SK-N-SH (cell line): ENCODE data around the gene MIPEP.

Source experiments
- CTCF ChIP-seq: fragments of 200-600 bp; sonication (generic); IDR thresholded peaks from 2 replicates; pipeline ENCODE4 v1.6.1; 2017; ENCODE audit warnings: antibody characterized with exemption, mild to moderate bottlenecking, moderate library complexity
- EP300 ChIP-seq, 2 experiments: IDR thresholded peaks; 2 replicates each; pipeline versions ENCODE4 v1.4.0 to v1.6.1; 2012; ENCODE audit warnings: borderline replicate concordance in 1 of 2, low read depth in 1 of 2, low read length in 1 of 2
- EZH2phosphoT487 ChIP-seq: fragments of 200-600 bp; sonication (generic); IDR thresholded peaks from 2 replicates; pipeline ENCODE4 v1.6.1; 2017; ENCODE audit warnings: low read depth, mixed run types, mild to moderate bottlenecking, antibody characterized with exemption, moderate library complexity, borderline replicate concordance
- MAX ChIP-seq: IDR thresholded peaks from 2 replicates; pipeline ENCODE4 v1.4.0; 2012; ENCODE audit warnings: low read depth
- POLR2AphosphoS5 ChIP-seq: IDR thresholded peaks from 2 replicates; pipeline ENCODE4 v1.6.1; 2012; ENCODE audit warnings: low read depth, low read length
- RCOR1 ChIP-seq: fragments of 150-350 bp; IDR thresholded peaks from 2 replicates; pipeline ENCODE4 v1.6.1; 2017; ENCODE audit warnings: antibody characterized with exemption, low read length
- REST ChIP-seq: IDR thresholded peaks from 2 replicates; pipeline ENCODE4 v1.6.1; 2012; ENCODE audit warnings: mild to moderate bottlenecking, low read depth, low read length, moderate library complexity
- TCF12 ChIP-seq: IDR thresholded peaks from 2 replicates; pipeline ENCODE4 v1.4.0; 2012
- ZBTB33 ChIP-seq: IDR thresholded peaks from 2 replicates; pipeline ENCODE4 v1.4.0; 2012; ENCODE audit warnings: low read depth, borderline replicate concordance

GRCh38 chr13:23899555-23899954 is 10.4 kb upstream of the MIPEP start:
- TF ChIP-seq CTCF (peak; percentile 49), EP300 (IDR thresholded peaks at IDR 0.05; ENCODE audit: borderline replicate concordance in 1 of 2, low read depth in 1 of 2, low read length in 1 of 2) (no peak), REST (no peak), TCF12 (no peak), POLR2AphosphoS5 (no peak), MAX (no peak), RCOR1 (no peak), ZBTB33 (no peak), EZH2phosphoT487 (no peak)
